Heart right ventricle (tissue), 16 donors: ENCODE measurements around the gene ARFGEF3. TPM values are rescaled to one million over a fixed set of nuclear protein-coding genes. Genes with fewer than 3 reads are reported as not detected.

Experiments used
- ATAC-seq, 8 donors: fragments of 200-7000 bp; cut with Tn5 transposase; one replicate each; pipeline ENCODE4 v1.9.1; 2020; ENCODE audit warnings: mild to moderate bottlenecking in 8 of 8, moderate library complexity in 8 of 8, moderate number of reproducible peaks in 1 of 8
- DNase-seq, 2 donors: peaks; one replicate each; pipeline ENCODE4 v3.0.0-alpha.2; 2020
- H3K27ac ChIP-seq, 10 donors: fragments of 200-600 bp; sonication (generic) in 2 of 10; one replicate each; pipeline versions ENCODE4 v1.5.0 to v1.8.0; 2020 to 2022; ENCODE audit warnings: mild to moderate bottlenecking in 3 of 10
- H3K27me3 ChIP-seq, 7 donors: fragments of 200-600 bp; one replicate each; pipeline ENCODE4 v1.8.0; 2021 to 2022; ENCODE audit warnings: mild to moderate bottlenecking in 2 of 7
- H3K36me3 ChIP-seq, 9 donors: fragments of 200-600 bp; sonication (generic) in 1 of 9; one replicate each; pipeline versions ENCODE4 v1.5.0 to v1.8.0; 2020 to 2022; ENCODE audit warnings: mild to moderate bottlenecking in 2 of 9
- H3K4me1 ChIP-seq, 9 donors: fragments of 200-600 bp; sonication (generic) in 1 of 9; one replicate each; pipeline versions ENCODE4 v1.5.0 to v1.8.0; 2020 to 2022; ENCODE audit warnings: mild to moderate bottlenecking in 4 of 9
- H3K4me3 ChIP-seq, 10 donors: fragments of 200-600 bp; sonication (generic) in 2 of 10; one replicate each; pipeline versions ENCODE4 v1.5.0 to v1.8.0; 2020 to 2022; ENCODE audit warnings: mild to moderate bottlenecking in 7 of 10, moderate library complexity in 2 of 10
- H3K9me3 ChIP-seq, 11 donors: fragments of 200-600 bp in 10 of 11; sonication (generic) in 2 of 11; one replicate each; pipeline versions ENCODE4 v1.5.0 to v1.8.0; 2013 to 2022; ENCODE audit warnings: mild to moderate bottlenecking in 2 of 11, control low read depth in 1 of 11, moderate library complexity in 1 of 11
- CTCF ChIP-seq, 9 donors: fragments of 200-600 bp; sonication (generic) in 2 of 9; IDR thresholded peaks; one replicate each; pipeline versions ENCODE4 v1.5.0 to v1.8.0; 2021 to 2022; ENCODE audit warnings: antibody characterized with exemption in 9 of 9, mild to moderate bottlenecking in 5 of 9, moderate library complexity in 1 of 9
- WGBS, 2 donors: extraction: QIAGEN DNeasy Blood & Tissue Kit; methylation state at CpG; one replicate each; pipeline ENCODE4 v1.1.7; 2013; ENCODE audit warnings: inconsistent platforms in 1 of 2; 5-methylcytosine and 5-hydroxymethylcytosine counted together
- intact Hi-C, 10 donors: fragments of 100-400 bp; cut with DNase I; formaldehyde crosslinking; loops; one replicate each; pipeline versions ENCODE4 v1.11.1 to v1.14.2; 2022
- polyA plus RNA-seq, 2 donors: library from polyadenylated mRNA; stranded (reverse); fragments of 200-250 nt; gene quantifications; one replicate each; pipeline ENCODE4 v1.2.3, GENCODE V29; 2013
- total RNA-seq, 10 donors: library from RNA; stranded (reverse); fragmentation: NEBNext Ultra II Directional in 3 of 10; extraction: Animal tissue kit (Norgen Biotek cat#: 25700) in 3 of 10; gene quantifications; one replicate each; pipeline versions ENCODE4 v1.2.1 to v1.2.4, GENCODE V29; 2021 to 2023
- donor health status: Arrhythmogenic right ventricular cardiomyopathy.
- donor health status: ischemic (EF 13 %, LVEDD 7.1; RV severe dilation, severe dysfunction).
- donor health status: healthy with polysubstance abuse.
- donor health status: DM: no; HTN: yes; CAD: no.
- donor health status: DM: no; HTN: no; CAD: no.
- donor health status: ischemic (EF 25% LVEDD 6.9; RV normal size, moderate dysfunction).
- donor health status: ischemic (EF 25% LVEDD 5.7; RV mildly dilated, moderate dysfunction).
- donor health status: healthy.
- donor health status: DM: yes; HTN: yes; CAD: no.
- donor health status: Ischemic cardiomyopathy.
- donor health status: ischemic (EF 35%, LVEDD 5.7; RV mildly dilated, moderate dysfunction).
- donor health status: nonischemic (EF 11% LVEDD 7.7; RV severe dilation, severe dysfunction).
- donor health status: DM: yes; HTN: yes; CAD: no.
- donor health status: PGD.
- donor health status: ischemic (EF 29% LVEDD 5.4; RV normal size, mild dysfunction).
- donor health status: nonischemic (EF 23%, LVEDD 6.1; RV moderate dilation, normal function).

Gene ARFGEF3
- total and polyA plus RNA-seq, 12 donors: 0.33 to 11.1 (median 3.3) TPM

- intact Hi-C loops: no loop called here
- no peaks in the 10 kb centered on the region for H3K9me3 ChIP-seq
- no peak for ATAC-seq
- no peak overlapping the region for H3K4me3 ChIP-seq
- peaks cover 0 to 9% (median 0%) of the 10 kb centered on the region in 9 donors for H3K4me1 ChIP-seq
- H3K27me3 ChIP-seq: no peaks in the 10 kb centered on the region
- no peak overlapping the region for H3K27ac ChIP-seq
- H3K36me3 ChIP-seq: no peaks in the 10 kb centered on the region
- no peak for TF ChIP-seq CTCF (IDR thresholded peaks at IDR 0.05)
- 77 to 80% methylated on average over 2 of the region's 2 CpGs for WGBS, 2 donors
- no peak for DNase-seq
Measured at GRCh38 chr6:138345565-138346285, 184.0 kb downstream of the ARFGEF3 start.

GRCh38 chr6:138346302-138347195 lies 184.8 kb downstream of the ARFGEF3 start:
- 66 to 73% methylated on average over 2 of the region's 2 CpGs for WGBS, 2 donors
- Histone ChIP-seq H3K36me3 (no peaks in the 10 kb centered on the region), H3K27me3 (no peaks in the 10 kb centered on the region), H3K27ac (no peak overlapping the region), H3K4me1 (peaks cover 0 to 10% (median 0%) of the 10 kb centered on the region in 9 donors), H3K9me3 (no peaks in the 10 kb centered on the region), H3K4me3 (no peak overlapping the region)
- DNase-seq: no peak
- intact Hi-C loops: no loop called here
- TF ChIP-seq CTCF (IDR thresholded peaks at IDR 0.05): no peak
- ATAC-seq: no peak

- no peak for DNase-seq
- 70 to 80% methylated on average over 2 of the region's 2 CpGs for WGBS, 2 donors
- intact Hi-C loops: no loop called here
- Histone ChIP-seq H3K27me3 (no peaks in the 10 kb centered on the region), H3K27ac (no peak overlapping the region), H3K4me1 (peaks cover 0 to 10% (median 0%) of the 10 kb centered on the region in 9 donors), H3K9me3 (no peaks in the 10 kb centered on the region), H3K4me3 (no peak overlapping the region), H3K36me3 (no peaks in the 10 kb centered on the region)
- ATAC-seq: no peak
- no peak for TF ChIP-seq CTCF (IDR thresholded peaks at IDR 0.05)
Measured at GRCh38 chr6:138347864-138348263, 186.1 kb downstream of the ARFGEF3 start.

- DNase-seq: no peak
- no peaks in the 10 kb centered on the region for H3K36me3 ChIP-seq
- TF ChIP-seq CTCF (IDR thresholded peaks at IDR 0.05): no peak
- peaks cover 0 to 10% (median 0%) of the 10 kb centered on the region in 9 donors for H3K4me1 ChIP-seq
- no peak overlapping the region for H3K4me3 ChIP-seq
- no peaks in the 10 kb centered on the region for H3K27me3 ChIP-seq
- H3K9me3 ChIP-seq: no peaks in the 10 kb centered on the region
- ATAC-seq: no peak
- no peak overlapping the region for H3K27ac ChIP-seq
- WGBS, 2 donors: 68 to 78% methylated on average over 3 of the region's 3 CpGs
- intact Hi-C loops: no loop called here
Measured at GRCh38 chr6:138349891-138350290, 188.2 kb downstream of the ARFGEF3 start.
